PC-9 (cell line): ENCODE results near the gene FADS6. TPM values are rescaled to one million over a fixed set of nuclear protein-coding genes. Genes with fewer than 3 reads are reported as not detected.

Experiments
- BruUV-seq: library from RNA; stranded (reverse); fragments of 400-500 nt; replicated peaks from 2 replicates; lab custom pipeline; 2021; lab: Mats Ljungman, UMichigan
- CTCF ChIA-PET: fragments of 300-600 bp; sonication (Branson Sonifier 250); formaldehyde crosslinking; loops from one replicate; lab custom pipeline; 2022; ENCODE audit warnings: antibody characterized with exemption; lab: Charles Lee
- POLR2A ChIA-PET: fragments of 300-600 bp; sonication (Branson Sonifier 250); formaldehyde crosslinking; loops from one replicate; lab custom pipeline; 2022; ENCODE audit warnings: antibody characterized with exemption; ENCODE audit not compliant: unreplicated experiment; lab: Charles Lee
- DNase-seq, 2 experiments: peaks; one replicate each; pipeline versions ENCODE4 v3.0.0 to v3.0.0-alpha.2; 2015 to 2022; ENCODE audit warnings: mixed read lengths in 1 of 2
- H2AFZ ChIP-seq: fragments of 200-600 bp; sonication (generic); 2 replicates; pipeline ENCODE4 v1.8.1; 2017; ENCODE audit warnings: antibody characterized with exemption
- H3F3A ChIP-seq: fragments of 200-600 bp; sonication (generic); 2 replicates; pipeline ENCODE4 v1.8.1; 2017; ENCODE audit warnings: antibody characterized with exemption, mild to moderate bottlenecking, low read depth; ENCODE audit not compliant: insufficient read depth
- H3K27ac ChIP-seq: fragments of 200-600 bp; sonication (generic); 2 replicates; pipeline ENCODE4 v1.6.1; 2016; ENCODE audit warnings: mixed run types
- H3K27me3 ChIP-seq: fragments of 200-600 bp; sonication (generic); 2 replicates; pipeline ENCODE4 v1.6.1; 2016; ENCODE audit warnings: low read depth, mixed run types; ENCODE audit not compliant: insufficient read depth
- H3K36me3 ChIP-seq: fragments of 200-600 bp; sonication (generic); 2 replicates; pipeline ENCODE4 v1.6.1; 2016; ENCODE audit warnings: low read depth, mixed run types
- H3K4me1 ChIP-seq: fragments of 200-600 bp; sonication (generic); replicated peaks from 2 replicates; pipeline ENCODE4 v1.6.1; 2016; ENCODE audit warnings: mixed run types; ENCODE audit not compliant: insufficient read depth
- H3K4me2 ChIP-seq: fragments of 200-600 bp; sonication (generic); 2 replicates; pipeline ENCODE4 v1.6.1; 2017; ENCODE audit warnings: mixed run types
- H3K4me3 ChIP-seq: fragments of 200-600 bp; sonication (generic); 2 replicates; pipeline ENCODE4 v1.6.1; 2016; ENCODE audit warnings: mixed run types
- H3K79me2 ChIP-seq: fragments of 200-600 bp; sonication (generic); 2 replicates; pipeline ENCODE4 v1.6.1; 2017; ENCODE audit warnings: low read depth, mixed run types
- H3K9me2 ChIP-seq: fragments of 200-600 bp; sonication (generic); 2 replicates; pipeline ENCODE4 v1.8.1; 2017; ENCODE audit warnings: mild to moderate bottlenecking; ENCODE audit not compliant: insufficient read depth
- H3K9me3 ChIP-seq: fragments of 200-600 bp; sonication (generic); 2 replicates; pipeline ENCODE4 v1.8.1; 2016; ENCODE audit warnings: low read depth; ENCODE audit not compliant: insufficient read depth
- H4K20me1 ChIP-seq: fragments of 200-600 bp; sonication (generic); 2 replicates; pipeline ENCODE4 v1.8.1; 2017; ENCODE audit not compliant: insufficient read depth
- EZH2 ChIP-seq: fragments of 200-600 bp; sonication (generic); IDR thresholded peaks from 2 replicates; pipeline ENCODE4 v1.8.0; 2017; ENCODE audit warnings: antibody characterized with exemption, low read depth
- intact Hi-C: fragments of 100-400 bp; cut with micrococcal nuclease; formaldehyde crosslinking; loops from one replicate; pipeline ENCODE4 v1.10.0; 2022; ENCODE audit not compliant: unreplicated experiment
- total RNA-seq: library from RNA; stranded (reverse); gene quantifications from 2 replicates; pipeline ENCODE4 v1.2.3, GENCODE V29; 2021
- TF ChIP-seq, protein P1 (sequence below): fragments of 200-600 bp; sonication (generic); conservative IDR thresholded peaks from 2 replicates; pipeline ENCODE4 v1.6.1; 2017; ENCODE audit warnings: mixed run types, antibody characterized with exemption, mild to moderate bottlenecking, moderate library complexity

Gene FADS6
- total RNA-seq, 1 experiment from 2014 or later, result not detected

- BruUV-seq, result no TSS peak
- Histone ChIP-seq H2AFZ (no peak overlapping the region), H3F3A (no peaks in the 10 kb centered on the region), H3K4me2 (no peak overlapping the region), H3K27ac (no peak overlapping the region), H3K4me1 (no peaks in the 10 kb centered on the region), H3K9me2 (no peaks in the 10 kb centered on the region), H3K9me3 (no peaks in the 10 kb centered on the region), H3K36me3 (no peaks in the 10 kb centered on the region), H3K4me3 (no peak overlapping the region), H3K79me2 (no peaks in the 10 kb centered on the region), H4K20me1 (no peaks in the 10 kb centered on the region), H3K27me3 (no peaks in the 10 kb centered on the region)
- DNase-seq, result no peak
- POLR2A ChIA-PET, result no interaction called here
- TF ChIP-seq EZH2, result no peak
- TF ChIP-seq, protein P1, sequence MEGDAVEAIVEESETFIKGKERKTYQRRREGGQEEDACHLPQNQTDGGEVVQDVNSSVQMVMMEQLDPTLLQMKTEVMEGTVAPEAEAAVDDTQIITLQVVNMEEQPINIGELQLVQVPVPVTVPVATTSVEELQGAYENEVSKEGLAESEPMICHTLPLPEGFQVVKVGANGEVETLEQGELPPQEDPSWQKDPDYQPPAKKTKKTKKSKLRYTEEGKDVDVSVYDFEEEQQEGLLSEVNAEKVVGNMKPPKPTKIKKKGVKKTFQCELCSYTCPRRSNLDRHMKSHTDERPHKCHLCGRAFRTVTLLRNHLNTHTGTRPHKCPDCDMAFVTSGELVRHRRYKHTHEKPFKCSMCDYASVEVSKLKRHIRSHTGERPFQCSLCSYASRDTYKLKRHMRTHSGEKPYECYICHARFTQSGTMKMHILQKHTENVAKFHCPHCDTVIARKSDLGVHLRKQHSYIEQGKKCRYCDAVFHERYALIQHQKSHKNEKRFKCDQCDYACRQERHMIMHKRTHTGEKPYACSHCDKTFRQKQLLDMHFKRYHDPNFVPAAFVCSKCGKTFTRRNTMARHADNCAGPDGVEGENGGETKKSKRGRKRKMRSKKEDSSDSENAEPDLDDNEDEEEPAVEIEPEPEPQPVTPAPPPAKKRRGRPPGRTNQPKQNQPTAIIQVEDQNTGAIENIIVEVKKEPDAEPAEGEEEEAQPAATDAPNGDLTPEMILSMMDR, result no peak
- CTCF ChIA-PET, result no interaction called here
- intact Hi-C loops, result no loop called here
Measured at GRCh38 chr17:74840989-74841666, 52.3 kb downstream of the FADS6 start.

- Histone ChIP-seq H3K9me2 (no peaks in the 10 kb centered on the region), H3K4me1 (no peaks in the 10 kb centered on the region), H3K4me3 (no peak overlapping the region), H3F3A (no peaks in the 10 kb centered on the region), H3K27me3 (no peaks in the 10 kb centered on the region), H3K4me2 (no peak overlapping the region), H4K20me1 (no peaks in the 10 kb centered on the region), H2AFZ (no peak overlapping the region), H3K79me2 (no peaks in the 10 kb centered on the region), H3K27ac (no peak overlapping the region), H3K9me3 (no peaks in the 10 kb centered on the region), H3K36me3 (no peaks in the 10 kb centered on the region)
- ChIA-PET POLR2A (no interaction called here), CTCF (interaction anchor here (0.8 kb wide), 1 partner anchor 118 kb away, joined by 3 read pairs; no protein-coding TSS in a partner anchor)
- TF ChIP-seq EZH2, result no peak
- TF ChIP-seq, protein P1, result no peak
- no peak for DNase-seq
- intact Hi-C loops, result no loop called here
- BruUV-seq, result no TSS peak
Measured at GRCh38 chr17:74839990-74840852, 53.2 kb downstream of the FADS6 start.

DNA sequence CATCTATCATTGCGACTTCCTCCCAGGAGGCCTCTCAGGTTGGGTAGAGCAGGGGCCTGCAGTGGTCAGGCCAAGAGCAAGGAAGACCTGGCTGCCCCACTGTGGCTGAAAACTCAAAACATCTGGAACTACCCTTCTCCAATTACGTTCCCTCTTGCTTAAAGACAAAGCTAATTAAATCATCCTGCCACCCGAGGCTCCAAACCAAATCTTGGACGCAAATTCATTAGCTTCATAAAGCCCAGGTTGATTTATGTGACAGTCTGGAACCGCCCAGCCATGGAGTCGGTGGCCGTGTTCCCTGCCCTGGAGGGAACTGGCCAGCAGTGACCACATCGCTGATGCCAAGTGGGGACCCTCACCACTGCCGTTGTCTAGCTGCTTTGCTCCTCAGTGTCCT, 55.2 kb downstream of the FADS6 start:
- no peak overlapping the region for H3K27ac ChIP-seq
- H3K9me3 ChIP-seq, result no peaks in the 10 kb centered on the region
- intact Hi-C loops, result no loop called here
- no peaks in the 10 kb centered on the region for H3F3A ChIP-seq
- TF ChIP-seq, protein P1, result no peak
- no peak for TF ChIP-seq EZH2
- ChIA-PET POLR2A (interaction anchor here (0.6 kb wide), 1 partner anchor 95 kb away, joined by 3 read pairs; no protein-coding TSS in a partner anchor), CTCF (interaction anchor here (0.6 kb wide), 1 partner anchor 157 kb away, joined by 3 read pairs; no protein-coding TSS in a partner anchor)
- no peak overlapping the region for H3K4me3 ChIP-seq
- no peaks in the 10 kb centered on the region for H3K36me3 ChIP-seq
- H3K4me2 ChIP-seq, result no peak overlapping the region
- H3K4me1 ChIP-seq, result no peaks in the 10 kb centered on the region
- no peaks in the 10 kb centered on the region for H3K9me2 ChIP-seq
- no TSS peak for BruUV-seq
- no peak overlapping the region for H2AFZ ChIP-seq
- no peaks in the 10 kb centered on the region for H3K27me3 ChIP-seq
- H3K79me2 ChIP-seq, result no peaks in the 10 kb centered on the region
- DNase-seq, result no peak
- no peaks in the 10 kb centered on the region for H4K20me1 ChIP-seq
